ENCODE data around the gene MYO18B.

MYO18B gene

GRCh38 chr22:25935266-25936058 lies 193.5 kb downstream of the MYO18B start:
- TF ChIP-seq, protein P1, sequence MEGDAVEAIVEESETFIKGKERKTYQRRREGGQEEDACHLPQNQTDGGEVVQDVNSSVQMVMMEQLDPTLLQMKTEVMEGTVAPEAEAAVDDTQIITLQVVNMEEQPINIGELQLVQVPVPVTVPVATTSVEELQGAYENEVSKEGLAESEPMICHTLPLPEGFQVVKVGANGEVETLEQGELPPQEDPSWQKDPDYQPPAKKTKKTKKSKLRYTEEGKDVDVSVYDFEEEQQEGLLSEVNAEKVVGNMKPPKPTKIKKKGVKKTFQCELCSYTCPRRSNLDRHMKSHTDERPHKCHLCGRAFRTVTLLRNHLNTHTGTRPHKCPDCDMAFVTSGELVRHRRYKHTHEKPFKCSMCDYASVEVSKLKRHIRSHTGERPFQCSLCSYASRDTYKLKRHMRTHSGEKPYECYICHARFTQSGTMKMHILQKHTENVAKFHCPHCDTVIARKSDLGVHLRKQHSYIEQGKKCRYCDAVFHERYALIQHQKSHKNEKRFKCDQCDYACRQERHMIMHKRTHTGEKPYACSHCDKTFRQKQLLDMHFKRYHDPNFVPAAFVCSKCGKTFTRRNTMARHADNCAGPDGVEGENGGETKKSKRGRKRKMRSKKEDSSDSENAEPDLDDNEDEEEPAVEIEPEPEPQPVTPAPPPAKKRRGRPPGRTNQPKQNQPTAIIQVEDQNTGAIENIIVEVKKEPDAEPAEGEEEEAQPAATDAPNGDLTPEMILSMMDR (conservative IDR thresholded peaks at IDR 0.05): no peak
- TF ChIP-seq ZFX (IDR thresholded peaks at IDR 0.05): no peak
- no peak overlapping the region for H3K27ac ChIP-seq

DNA sequence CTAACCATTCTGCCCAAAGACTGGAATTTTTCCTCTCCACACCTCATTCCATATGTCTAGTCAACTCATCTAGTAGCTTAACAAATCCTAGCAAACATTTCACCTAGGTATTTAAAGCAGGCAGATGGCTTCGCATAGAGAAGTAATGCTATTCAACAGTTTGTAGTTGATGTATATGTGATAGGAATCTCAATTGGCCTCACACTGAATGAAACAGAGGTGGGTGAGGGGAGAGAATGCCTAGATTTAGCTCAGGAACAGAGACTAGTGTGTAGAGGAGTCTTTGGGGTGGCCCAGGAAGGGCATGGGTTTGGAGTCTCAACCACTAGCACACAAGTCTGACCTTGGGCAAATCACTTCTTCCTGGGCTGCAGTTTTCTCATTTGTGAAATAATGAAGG lies 196.2 kb downstream of the MYO18B start:
- no peak for TF ChIP-seq ZFX (IDR thresholded peaks at IDR 0.05)
- TF ChIP-seq, protein P1 (conservative IDR thresholded peaks at IDR 0.05): no peak
- H3K27ac ChIP-seq: no peak overlapping the region

GRCh38 chr22:25939384-25939783 lies 197.4 kb downstream of the MYO18B start:
- TF ChIP-seq, protein P1 (conservative IDR thresholded peaks at IDR 0.05): no peak
- H3K27ac ChIP-seq: no peak overlapping the region

DNA sequence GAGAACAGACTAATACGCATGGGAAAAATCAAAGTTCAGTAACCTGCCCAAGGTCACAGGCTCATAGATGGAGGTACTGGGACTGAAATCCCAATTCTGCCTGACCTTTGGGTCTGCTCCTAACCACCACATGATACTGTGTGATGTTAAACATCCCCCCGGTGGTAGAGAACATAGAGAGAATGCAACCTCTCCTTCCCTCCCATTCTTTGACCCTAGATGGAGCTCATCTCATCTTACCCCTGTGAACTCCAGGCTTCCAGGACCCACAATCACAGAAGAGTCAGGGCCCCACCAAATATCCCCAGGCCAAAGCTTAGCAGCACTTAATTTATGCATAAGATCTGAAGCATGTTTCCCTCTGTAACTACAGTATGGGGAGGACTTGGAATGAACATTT lies 198.5 kb downstream of the MYO18B start:
- no peak overlapping the region for H3K27ac ChIP-seq
- TF ChIP-seq, protein P1 (conservative IDR thresholded peaks at IDR 0.05): no peak
- no peak for TF ChIP-seq ZFX (IDR thresholded peaks at IDR 0.05)

- TF ChIP-seq, protein P1 (conservative IDR thresholded peaks at IDR 0.05): no peak
- no peak for TF ChIP-seq ZFX (IDR thresholded peaks at IDR 0.05)
- H3K27ac ChIP-seq: no peak overlapping the region
These were observed 199.5 kb downstream of the MYO18B start for GRCh38 chr22:25941365-25941960.

DNA sequence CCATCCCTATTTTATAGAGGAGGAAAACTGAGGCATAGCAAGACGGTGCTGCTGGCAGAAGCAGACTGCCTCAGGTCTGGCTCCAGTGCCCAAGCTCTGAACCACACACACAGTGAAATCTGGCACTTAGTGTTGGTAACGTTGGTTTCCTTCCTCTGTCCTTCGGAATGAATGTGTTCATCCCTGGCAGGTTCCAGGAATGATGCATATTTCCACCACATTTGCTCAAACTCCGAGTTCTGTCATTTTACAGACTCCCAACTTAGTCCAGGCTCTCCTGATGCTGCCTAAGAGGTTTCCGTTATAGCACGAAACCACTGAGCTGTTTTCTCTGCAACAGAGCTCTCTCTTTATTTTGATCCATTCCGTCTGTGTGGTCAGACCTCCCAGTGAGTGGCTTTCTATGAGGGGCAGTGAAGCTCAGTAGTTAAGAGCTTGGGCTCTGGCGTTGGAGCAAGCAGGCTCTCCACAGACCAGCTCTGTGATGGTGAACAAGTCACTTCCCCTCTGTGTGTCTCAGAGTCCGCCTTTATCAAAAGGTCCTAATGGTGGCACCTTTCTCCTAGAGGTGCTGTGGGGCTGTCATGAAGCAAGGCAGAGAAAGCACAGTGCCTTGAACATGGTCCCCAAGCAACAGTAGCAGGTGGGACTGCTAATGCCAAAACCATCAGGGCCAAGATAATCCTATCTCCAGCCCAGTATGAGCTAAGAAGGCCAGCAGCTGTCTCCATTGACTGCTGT lies 200.3 kb downstream of the MYO18B start:
- no peak for TF ChIP-seq ZFX (IDR thresholded peaks at IDR 0.05)
- TF ChIP-seq, protein P1 (conservative IDR thresholded peaks at IDR 0.05): no peak
- no peak overlapping the region for H3K27ac ChIP-seq

Measured in C4-2B (cell line).